GM12801 (cell line): ENCODE measurements around the gene PGLYRP4.

Experiments
- CTCF ChIP-seq: IDR thresholded peaks from one replicate; pipeline ENCODE4 v1.5.1; 2011; ENCODE audit warnings: control low read depth; ENCODE audit not compliant: insufficient read length; ENCODE audit errors: extremely low read depth

PGLYRP4 gene

GRCh38 chr1:153306303-153307220 is 42.1 kb downstream of the PGLYRP4 start:
- TF ChIP-seq CTCF = no peak

- TF ChIP-seq CTCF = no peak
These were observed 43.0 kb downstream of the PGLYRP4 start for GRCh38 chr1:153305682-153306081.

- TF ChIP-seq CTCF = no peak
These were observed 46.3 kb downstream of the PGLYRP4 start for GRCh38 chr1:153302308-153302707.

GRCh38 chr1:153293851-153294250 is 54.8 kb downstream of the PGLYRP4 start:
- TF ChIP-seq CTCF = no peak

- no peak for TF ChIP-seq CTCF
These were observed 55.2 kb downstream of the PGLYRP4 start for GRCh38 chr1:153293480-153293775.

- no peak for TF ChIP-seq CTCF
These were observed 55.7 kb downstream of the PGLYRP4 start for GRCh38 chr1:153292740-153293479.

GRCh38 chr1:153292185-153292584 is 56.5 kb downstream of the PGLYRP4 start:
- no peak for TF ChIP-seq CTCF
